SKM-1 treated with dmso at 0.1 percent for 144 hours (cell line): Measurements from ENCODE around the gene CFH.
"Not testable (repeated sequence)": the region's sequence is repeated elsewhere in the genome, so short reads cannot be mapped to it uniquely, and the experiment has no call there.

Source experiments
- DNase-seq: peaks from one replicate; lab custom pipeline; 2025; ENCODE audit not compliant: unreplicated experiment; lab: John Stamatoyannopoulos, UW

CFH gene

GRCh38 chr1:196661345-196661744 lies 9.5 kb downstream of the CFH start:
- DNase-seq: no peak

- DNase-seq: no peak
These were observed 15.3 kb downstream of the CFH start for GRCh38 chr1:196667131-196667530.

DNA sequence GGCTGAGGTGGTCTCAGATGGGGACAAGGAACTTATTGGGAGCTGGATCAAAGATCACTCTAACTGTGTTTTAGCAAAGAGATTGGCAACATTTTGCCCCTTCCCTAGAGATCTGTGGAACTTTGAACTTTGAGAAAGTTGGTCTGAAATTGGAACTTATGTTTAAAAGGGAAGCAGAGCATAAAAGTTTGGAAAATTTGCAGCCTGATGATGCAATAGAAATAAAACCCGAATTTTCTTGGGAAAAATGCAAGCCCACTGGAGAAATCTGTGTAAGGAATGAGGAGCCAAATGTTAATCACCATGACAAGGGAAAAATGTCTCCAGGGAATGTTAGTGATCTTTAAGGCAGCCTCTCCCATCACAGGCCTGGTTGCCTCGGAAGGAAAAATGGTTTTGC lies 17.2 kb downstream of the CFH start:
- no peak for DNase-seq

DNA sequence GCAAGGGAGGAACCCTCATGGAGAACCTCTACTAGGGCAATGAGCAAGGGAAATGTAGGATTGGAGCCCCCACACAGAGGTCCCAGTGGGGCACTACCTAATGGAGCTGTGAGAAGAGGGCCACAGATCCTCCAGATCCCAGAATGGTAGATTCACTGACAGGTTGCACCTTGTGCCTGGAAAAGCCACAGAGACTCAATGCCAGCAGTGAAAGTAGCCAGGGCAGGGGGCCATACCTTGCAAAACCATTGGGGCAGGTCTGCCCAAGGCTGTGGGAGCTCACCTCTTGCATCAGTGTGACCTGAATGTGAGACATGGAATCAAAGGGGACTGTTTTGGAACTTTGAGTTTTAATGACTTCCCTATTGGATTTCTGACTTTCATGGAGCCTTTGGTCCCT lies 17.9 kb downstream of the CFH start:
- DNase-seq: no peak

GRCh38 chr1:196674908-196675307 lies 23.1 kb downstream of the CFH start:
- no peak for DNase-seq

DNA sequence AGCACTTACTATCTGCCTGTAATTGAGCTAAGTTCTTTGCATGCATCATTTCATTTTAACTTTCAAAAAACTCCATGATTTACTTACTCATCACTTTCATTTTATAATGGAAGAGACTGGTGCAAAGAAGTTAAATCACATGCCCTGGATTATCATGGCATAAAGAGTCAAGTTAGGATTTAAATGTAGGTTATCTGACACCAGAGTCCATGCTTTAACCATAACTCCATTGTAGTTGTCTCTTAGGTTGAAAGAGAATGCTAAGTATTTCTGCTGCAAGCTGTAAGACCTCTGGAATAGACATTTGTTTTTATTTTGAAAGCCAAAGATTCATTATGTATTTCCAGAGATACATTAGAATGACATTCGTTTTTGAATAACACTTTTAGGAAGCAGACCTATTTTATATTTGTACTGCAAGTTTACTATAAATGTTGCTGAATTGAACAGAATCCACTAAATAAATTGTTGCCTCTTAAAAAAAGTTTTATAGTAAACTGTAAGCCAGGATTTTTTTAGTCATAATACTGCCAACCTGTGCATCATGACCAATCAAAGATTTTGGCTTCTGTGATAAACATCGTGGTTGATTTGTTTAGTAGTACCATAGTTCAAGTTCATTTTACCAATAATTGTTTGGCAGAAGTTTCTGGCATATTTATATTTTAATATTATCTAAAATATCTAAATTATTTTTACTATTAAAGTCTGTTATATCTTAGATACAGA lies 26.1 kb downstream of the CFH start:
- DNase-seq: no peak

DNA sequence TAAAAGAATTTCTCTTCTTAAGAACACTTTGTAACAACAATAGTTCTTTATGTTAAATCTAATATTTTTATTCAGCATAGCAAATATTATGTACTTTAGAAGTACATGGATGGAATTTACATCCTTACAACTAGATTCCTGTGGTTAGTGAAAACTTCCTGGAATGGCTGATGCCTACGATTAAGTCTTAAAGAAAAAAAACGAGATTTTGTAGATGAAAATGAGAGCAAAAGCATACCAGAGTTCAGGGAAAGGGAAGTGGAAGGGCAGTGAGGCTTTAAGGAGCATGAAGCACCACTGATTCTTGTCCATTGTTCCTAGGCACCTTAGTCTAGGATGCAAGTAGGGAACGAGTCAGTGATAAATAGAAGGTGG lies 26.7 kb downstream of the CFH start:
- DNase-seq: no peak

DNA sequence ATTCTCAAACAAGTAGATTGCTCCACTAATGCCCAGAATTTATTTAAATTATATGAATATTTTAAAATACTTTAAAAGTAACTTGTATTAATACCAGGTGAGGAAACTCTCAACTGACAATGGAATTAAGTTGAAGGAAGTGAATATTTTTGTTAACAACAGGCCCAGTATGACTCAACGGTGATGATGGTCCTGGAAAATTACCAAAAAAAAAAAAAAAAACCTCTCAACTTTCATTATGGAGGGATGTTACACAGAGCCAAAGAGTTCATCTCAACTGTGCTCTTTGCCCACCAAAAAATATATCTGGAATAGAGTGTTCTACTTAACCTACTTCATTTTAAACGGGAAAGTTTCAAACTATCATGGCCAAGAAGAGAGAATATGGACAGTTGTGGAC lies 28.3 kb downstream of the CFH start:
- DNase-seq: no peak

DNA sequence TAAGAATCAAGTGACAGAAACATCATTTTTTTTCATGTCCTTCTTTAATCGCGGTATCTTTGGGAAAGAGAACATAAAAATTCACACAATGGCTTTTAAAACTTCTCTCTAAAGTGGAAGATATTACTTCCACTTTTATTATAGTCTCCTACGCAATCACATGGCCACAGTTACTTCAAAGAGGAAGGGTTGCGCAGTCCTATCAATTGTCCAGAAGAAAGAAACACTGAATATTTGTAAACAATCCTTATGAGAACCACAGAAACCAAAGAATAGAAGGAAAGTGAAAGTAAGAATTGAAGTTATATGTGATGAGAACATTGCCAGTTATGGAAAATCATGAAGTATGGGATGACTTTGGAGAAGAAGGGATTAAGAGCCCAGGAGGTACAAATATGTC lies 32.6 kb downstream of the CFH start:
- DNase-seq: peak; percentile 69

DNA sequence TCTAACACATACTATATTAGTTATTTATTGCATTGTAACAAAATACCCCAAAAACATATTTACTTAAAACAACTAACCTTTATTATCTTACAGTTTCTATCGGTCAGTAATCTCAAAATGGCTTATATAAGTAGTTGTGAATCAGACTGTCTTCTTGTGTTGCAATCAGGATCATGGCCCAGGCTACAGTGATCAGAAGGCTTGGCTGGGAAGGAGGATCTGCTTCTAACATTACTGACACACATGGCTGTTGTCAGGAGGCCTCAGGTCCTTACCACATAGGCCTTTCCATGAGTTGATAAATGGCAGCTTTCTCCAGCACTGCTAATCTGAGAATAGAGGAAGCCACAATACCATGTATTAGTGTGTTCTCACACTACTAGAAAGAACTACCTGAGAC lies 33.7 kb downstream of the CFH start:
- no peak for DNase-seq

- DNase-seq: no peak
These were observed 37.2 kb downstream of the CFH start for GRCh38 chr1:196689001-196689400.

DNA sequence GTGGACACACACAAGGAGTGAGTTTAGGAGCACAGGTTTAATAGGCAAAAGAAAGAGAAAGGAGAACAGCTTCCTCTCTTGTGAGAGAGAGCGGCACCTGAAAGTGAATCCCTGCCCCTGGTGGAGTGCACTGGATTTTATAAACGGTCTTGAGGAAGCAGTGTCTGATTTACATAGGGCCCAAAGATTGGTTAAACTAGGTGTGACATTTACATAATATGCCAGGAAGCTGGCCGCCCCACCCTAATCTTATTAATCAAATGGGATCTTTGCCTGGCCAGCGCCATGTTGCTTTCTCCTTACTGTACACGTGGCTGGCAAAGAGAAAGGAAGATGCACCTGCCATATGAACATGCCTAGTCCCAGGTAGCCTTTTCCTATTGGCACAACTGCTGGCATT lies 38.7 kb downstream of the CFH start:
- DNase-seq: no peak

DNA sequence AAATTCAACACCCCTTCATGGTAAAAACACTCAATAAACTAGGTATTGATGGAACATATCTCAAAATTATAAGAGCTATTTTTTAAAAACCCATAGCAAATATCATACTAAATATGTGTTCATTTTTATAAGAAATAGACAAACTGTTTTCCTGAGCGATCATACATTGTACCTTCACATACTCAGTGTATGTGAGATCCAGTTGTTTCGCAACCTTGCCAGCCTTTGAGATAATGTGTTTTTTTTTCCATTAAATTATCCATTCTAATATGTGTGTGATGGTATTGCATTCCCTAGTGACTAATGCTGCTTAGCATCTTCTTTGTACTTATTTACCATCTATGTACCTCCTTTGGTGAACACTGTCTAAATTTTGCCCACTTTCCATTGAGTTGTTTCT lies 47.1 kb downstream of the CFH start:
- no peak for DNase-seq

DNA sequence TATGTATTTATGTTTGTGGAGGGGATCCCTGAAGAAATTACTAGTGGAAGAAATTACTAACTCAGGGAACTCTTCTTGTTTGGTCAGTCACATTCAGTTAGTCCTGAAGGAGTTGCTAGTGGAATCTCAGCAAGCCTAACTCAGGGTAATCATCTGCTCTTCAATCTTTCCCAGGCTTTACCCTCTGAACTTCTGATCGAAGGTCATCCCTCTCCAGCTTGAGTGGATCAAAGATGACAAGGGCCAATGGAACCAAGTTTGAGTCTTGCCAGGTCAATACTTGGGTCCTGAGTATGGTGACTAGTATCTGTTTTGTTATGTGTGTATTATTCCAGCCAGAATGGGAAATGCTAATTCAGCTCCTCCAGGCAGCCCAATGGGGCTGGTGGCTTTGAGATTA lies 49.3 kb downstream of the CFH start:
- no peak for DNase-seq

DNA sequence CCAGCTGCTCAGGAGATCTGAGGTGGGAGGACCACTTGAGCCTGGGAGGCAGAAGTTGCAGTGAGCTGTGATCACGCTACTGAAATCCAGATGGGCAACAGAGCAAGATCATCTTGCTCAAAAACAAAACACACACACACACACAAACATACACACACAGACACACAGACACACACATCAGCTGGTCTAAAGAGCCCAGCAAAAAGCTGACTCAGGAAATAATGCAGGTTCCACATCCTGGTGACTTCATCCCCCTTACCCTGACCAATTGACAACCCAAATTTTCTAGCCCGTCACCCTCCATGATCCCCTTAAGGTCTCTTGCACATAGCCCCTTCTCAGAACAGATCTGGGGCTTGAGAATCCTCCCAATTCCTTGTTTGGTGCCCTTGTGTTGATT lies 58.0 kb downstream of the CFH start:
- DNase-seq: not testable (repeated sequence)

DNA sequence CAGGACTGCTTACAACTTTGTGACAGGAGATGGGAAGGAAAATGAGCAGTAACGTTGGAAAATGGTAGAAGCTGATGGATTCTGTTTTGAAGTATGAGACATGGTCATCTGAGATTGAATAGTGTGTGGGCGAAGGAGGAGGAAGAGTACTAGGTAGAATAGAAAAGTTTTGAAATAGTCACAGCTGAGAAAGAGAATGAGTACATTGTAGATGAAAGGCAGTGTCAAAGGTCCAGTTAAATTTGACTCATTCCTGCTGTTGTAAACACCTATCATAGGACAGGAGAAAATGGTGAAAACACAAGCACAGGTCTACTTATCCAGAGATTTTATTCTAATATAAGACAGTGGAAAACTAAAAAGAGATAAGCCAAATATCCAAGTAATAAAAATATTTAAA lies 66.0 kb downstream of the CFH start:
- DNase-seq: no peak

DNA sequence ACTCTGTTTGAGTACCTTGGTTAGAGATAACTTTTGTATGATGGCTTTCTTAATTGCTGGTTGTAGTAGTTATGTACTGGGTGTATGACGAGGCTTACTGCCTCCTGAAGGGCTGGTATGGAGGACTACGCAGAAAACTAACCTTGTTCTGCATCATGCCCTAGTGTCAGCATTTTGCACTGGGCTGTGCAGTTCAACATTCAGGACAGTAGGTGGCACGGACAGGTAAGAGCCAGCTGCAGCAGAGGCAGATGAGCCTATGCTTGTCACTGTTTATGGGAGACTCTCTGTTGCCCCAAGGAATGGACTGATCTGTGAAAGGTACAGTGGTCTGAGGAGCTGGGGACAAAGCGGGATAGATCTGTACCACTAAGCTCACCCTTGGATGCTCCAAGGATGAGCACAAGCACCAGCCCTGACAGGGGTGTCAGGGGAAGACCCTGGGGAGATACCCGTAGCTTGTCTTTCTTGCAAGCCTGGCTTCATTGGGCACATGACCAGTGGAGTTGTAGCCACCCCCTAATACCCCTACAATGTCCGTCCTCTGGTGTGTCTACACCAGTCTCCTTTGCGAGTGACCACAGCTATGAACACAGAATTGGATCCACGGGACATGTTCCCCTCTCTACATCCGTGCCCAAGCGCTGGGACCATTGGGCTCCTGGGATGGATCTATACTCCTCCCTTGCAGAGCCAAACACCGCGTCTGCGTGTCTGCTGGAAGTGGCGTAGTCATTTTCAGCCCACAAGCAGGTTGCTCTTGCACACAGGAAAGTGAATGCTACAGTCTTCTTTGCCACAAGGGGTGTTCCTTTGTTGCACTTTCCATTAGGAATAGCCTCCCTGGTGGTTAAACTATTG lies 71.7 kb downstream of the CFH start:
- peak; percentile 73 for DNase-seq

DNA sequence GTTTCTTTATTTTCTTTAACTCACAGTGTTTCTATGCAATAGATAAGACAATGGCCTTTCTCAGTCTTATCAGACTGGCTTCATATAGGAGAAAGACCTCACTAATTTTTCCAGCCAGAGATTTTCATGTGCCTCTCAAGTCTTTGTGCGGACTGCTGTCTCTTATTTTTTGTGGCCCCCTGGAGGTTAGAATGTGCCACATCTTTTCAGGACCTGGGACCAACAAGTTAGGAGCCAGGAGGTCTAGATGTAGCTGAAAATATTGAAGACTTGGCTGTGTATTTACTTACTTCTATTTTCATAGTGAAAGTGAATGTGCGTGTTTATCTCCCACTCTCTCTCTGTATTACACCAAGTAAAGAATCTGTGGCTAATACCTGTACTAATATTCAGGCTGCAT lies 80.7 kb downstream of the CFH start:
- no peak for DNase-seq

GRCh38 chr1:196733091-196733970 lies 81.5 kb downstream of the CFH start:
- no peak for DNase-seq

DNA sequence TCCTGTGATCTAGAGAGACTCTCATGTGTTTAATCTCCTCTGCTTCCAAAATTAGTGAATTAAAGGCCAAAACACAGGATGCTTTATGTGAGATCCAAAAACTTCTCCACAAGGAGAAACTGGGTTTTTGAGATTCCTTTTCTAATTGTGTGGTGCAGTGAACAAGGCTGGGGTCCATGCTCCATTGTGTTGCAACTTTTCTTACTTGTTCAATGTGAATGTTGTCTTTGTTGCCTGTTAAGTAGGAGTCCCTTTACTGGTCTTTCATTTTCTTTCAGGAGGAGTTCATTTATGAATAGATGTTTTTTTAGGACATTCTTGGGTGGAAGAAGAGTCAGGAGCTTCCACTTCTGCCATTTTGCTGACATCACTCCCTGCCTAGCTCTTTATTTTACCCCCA lies 82.2 kb downstream of the CFH start:
- no peak for DNase-seq

GRCh38 chr1:196734460-196734859 lies 82.6 kb downstream of the CFH start:
- no peak for DNase-seq

DNA sequence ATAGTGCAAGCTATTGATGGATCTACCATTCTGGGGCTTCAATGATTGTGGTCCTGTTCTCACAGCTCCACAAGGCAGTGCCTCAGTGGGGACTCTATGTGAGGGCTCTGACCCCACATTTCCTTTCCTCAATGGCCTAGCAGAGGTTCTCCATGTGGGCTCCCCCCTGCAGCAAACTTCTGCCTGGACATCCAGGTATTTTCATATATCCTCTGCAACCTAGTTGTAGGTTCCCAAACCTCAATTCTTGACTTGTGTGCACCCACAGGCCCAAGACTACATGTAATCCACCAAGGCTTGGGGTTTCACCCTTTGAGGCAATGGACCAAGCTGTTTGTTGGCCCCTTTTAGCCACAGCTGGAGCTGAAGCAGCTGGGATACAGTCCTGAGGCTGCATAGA lies 86.9 kb downstream of the CFH start:
- no peak for DNase-seq
